Measurements from ENCODE around the gene C22orf39.

C22orf39 gene

DNA sequence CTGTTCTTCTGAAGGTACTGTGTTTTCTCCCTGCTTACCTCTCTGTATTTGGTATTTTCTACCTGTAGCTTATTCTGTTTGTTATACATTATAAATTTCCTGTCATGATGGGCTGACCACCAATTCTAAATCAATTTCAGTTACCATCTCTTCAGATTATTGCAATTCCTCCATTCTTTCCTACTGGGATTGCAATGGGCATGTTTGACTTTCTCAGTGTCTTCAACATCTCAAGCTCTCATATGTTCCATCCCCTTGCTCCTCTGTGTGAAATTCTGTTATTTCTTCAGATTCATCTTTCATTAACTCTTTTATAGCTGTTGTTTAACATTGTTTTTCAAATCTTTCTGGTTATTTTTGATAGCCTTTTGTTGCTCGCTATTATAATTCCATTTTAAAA is 15.5 kb upstream of the C22orf39 start:
- no peaks in the 10 kb centered on the region for H4K20me1 ChIP-seq (ENCODE audit: low read depth, low read length)
- H3K9me3 ChIP-seq (ENCODE audit: insufficient read depth, low read length) = no peaks in the 10 kb centered on the region
- H3K79me2 ChIP-seq (ENCODE audit: insufficient read depth, low read length) = no peaks in the 10 kb centered on the region
- no peak overlapping the region for H3K4me3 ChIP-seq (ENCODE audit: insufficient read depth, low read length, poor library complexity, severe bottlenecking)
- no peak for TF ChIP-seq EZH2phosphoT487 (conservative IDR thresholded peaks at IDR 0.05; ENCODE audit: low read length)
- TF ChIP-seq, protein P1, sequence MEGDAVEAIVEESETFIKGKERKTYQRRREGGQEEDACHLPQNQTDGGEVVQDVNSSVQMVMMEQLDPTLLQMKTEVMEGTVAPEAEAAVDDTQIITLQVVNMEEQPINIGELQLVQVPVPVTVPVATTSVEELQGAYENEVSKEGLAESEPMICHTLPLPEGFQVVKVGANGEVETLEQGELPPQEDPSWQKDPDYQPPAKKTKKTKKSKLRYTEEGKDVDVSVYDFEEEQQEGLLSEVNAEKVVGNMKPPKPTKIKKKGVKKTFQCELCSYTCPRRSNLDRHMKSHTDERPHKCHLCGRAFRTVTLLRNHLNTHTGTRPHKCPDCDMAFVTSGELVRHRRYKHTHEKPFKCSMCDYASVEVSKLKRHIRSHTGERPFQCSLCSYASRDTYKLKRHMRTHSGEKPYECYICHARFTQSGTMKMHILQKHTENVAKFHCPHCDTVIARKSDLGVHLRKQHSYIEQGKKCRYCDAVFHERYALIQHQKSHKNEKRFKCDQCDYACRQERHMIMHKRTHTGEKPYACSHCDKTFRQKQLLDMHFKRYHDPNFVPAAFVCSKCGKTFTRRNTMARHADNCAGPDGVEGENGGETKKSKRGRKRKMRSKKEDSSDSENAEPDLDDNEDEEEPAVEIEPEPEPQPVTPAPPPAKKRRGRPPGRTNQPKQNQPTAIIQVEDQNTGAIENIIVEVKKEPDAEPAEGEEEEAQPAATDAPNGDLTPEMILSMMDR (IDR thresholded peaks at IDR 0.05; ENCODE audit: insufficient read depth, low read length, poor library complexity, severe bottlenecking) = no peak
- H3K36me3 ChIP-seq (ENCODE audit: low read length) = peaks cover 3% of the 10 kb centered on the region; the same call in 1 of the 2 replicates
- H3K27ac ChIP-seq (ENCODE audit: low read depth, low read length) = no peak overlapping the region
- H3K9me2 ChIP-seq (replicated peaks; ENCODE audit: insufficient read depth, low read length) = no peaks in the 10 kb centered on the region
- H3K9ac ChIP-seq (ENCODE audit: low read length) = no peak overlapping the region
- H3K4me2 ChIP-seq (ENCODE audit: low read depth, low read length, poor library complexity, severe bottlenecking) = no peak overlapping the region
- H3F3A ChIP-seq (ENCODE audit: insufficient read depth) = no peaks in the 10 kb centered on the region
- no peaks in the 10 kb centered on the region for H3K27me3 ChIP-seq (ENCODE audit: low read length)
- H2AFZ ChIP-seq (ENCODE audit: low read depth, low read length, severe bottlenecking) = no peak overlapping the region

DNA sequence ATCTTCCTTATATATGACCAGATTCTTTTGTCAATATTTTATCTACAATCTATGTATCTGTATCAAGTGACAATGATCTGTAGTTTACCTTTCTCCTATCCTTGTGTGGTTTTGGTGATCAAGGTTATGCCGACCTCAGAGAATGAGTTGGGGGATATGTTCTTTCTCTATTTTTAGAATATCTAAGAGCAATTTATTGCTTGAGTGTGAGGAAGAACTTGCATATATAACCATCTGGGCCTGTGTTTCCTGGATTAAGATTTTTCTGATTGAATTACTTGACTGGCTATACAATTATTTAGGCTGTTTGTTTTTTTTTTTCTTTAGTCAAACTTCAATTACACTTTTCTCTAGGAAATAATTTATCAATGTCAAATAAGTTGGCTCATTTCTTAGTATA is 14.0 kb upstream of the C22orf39 start:
- no peak overlapping the region for H3K27ac ChIP-seq (ENCODE audit: low read depth, low read length)
- H3K79me2 ChIP-seq (ENCODE audit: insufficient read depth, low read length) = no peaks in the 10 kb centered on the region
- H3K27me3 ChIP-seq (ENCODE audit: low read length) = no peaks in the 10 kb centered on the region
- no peaks in the 10 kb centered on the region for H4K20me1 ChIP-seq (ENCODE audit: low read depth, low read length)
- no peaks in the 10 kb centered on the region for H3K9me2 ChIP-seq (replicated peaks; ENCODE audit: insufficient read depth, low read length)
- peaks cover 3% of the 10 kb centered on the region; the same call in 1 of the 2 replicates for H3K36me3 ChIP-seq (ENCODE audit: low read length)
- no peak for TF ChIP-seq EZH2phosphoT487 (conservative IDR thresholded peaks at IDR 0.05; ENCODE audit: low read length)
- TF ChIP-seq, protein P1 (IDR thresholded peaks at IDR 0.05; ENCODE audit: insufficient read depth, low read length, poor library complexity, severe bottlenecking) = no peak
- H3F3A ChIP-seq (ENCODE audit: insufficient read depth) = no peaks in the 10 kb centered on the region
- no peak overlapping the region for H3K4me2 ChIP-seq (ENCODE audit: low read depth, low read length, poor library complexity, severe bottlenecking)
- no peak overlapping the region for H2AFZ ChIP-seq (ENCODE audit: low read depth, low read length, severe bottlenecking)
- no peak overlapping the region for H3K4me3 ChIP-seq (ENCODE audit: insufficient read depth, low read length, poor library complexity, severe bottlenecking)
- H3K9me3 ChIP-seq (ENCODE audit: insufficient read depth, low read length) = no peaks in the 10 kb centered on the region
- H3K9ac ChIP-seq (ENCODE audit: low read length) = no peak overlapping the region

DNA sequence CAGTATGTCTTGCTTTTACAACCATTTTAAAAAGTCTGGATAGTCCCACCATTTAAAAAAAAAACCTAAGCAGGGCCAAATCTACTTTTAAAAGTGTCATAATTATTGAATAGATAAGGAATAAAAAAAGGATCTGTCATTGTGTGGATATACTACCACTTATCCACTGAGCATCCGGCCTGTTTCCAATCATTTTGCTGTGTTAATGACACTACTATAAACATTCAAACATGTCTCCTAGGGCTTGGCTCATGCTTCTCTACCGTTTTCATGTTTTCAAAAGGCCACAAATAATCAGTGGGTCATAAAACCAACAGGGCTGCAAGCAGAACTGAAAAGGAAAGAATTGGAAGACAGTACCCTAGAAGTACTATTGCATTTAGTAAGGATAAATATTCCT is 12.5 kb upstream of the C22orf39 start:
- H3K36me3 ChIP-seq (ENCODE audit: low read length) = peaks cover 3% of the 10 kb centered on the region; the same call in 1 of the 2 replicates

More for the DNA sequence above, 12.5 kb upstream of the C22orf39 start:
- Histone ChIP-seq H2AFZ (ENCODE audit: low read depth, low read length, severe bottlenecking) (no peak overlapping the region), H3K9me3 (ENCODE audit: insufficient read depth, low read length) (no peaks in the 10 kb centered on the region), H4K20me1 (ENCODE audit: low read depth, low read length) (no peaks in the 10 kb centered on the region), H3F3A (ENCODE audit: insufficient read depth) (no peaks in the 10 kb centered on the region), H3K4me3 (ENCODE audit: insufficient read depth, low read length, poor library complexity, severe bottlenecking) (no peak overlapping the region), H3K27me3 (ENCODE audit: low read length) (no peaks in the 10 kb centered on the region), H3K9me2 (replicated peaks; ENCODE audit: insufficient read depth, low read length) (no peaks in the 10 kb centered on the region), H3K79me2 (ENCODE audit: insufficient read depth, low read length) (no peaks in the 10 kb centered on the region), H3K9ac (ENCODE audit: low read length) (no peak overlapping the region), H3K27ac (ENCODE audit: low read depth, low read length) (no peak overlapping the region), H3K4me2 (ENCODE audit: low read depth, low read length, poor library complexity, severe bottlenecking) (no peak overlapping the region)
- TF ChIP-seq, protein P1 (IDR thresholded peaks at IDR 0.05; ENCODE audit: insufficient read depth, low read length, poor library complexity, severe bottlenecking) = no peak
- TF ChIP-seq EZH2phosphoT487 (conservative IDR thresholded peaks at IDR 0.05; ENCODE audit: low read length) = no peak
